H1 (cell line): ENCODE results near the gene GIPC1. TPM values are rescaled to one million over a fixed set of nuclear protein-coding genes. Genes with fewer than 3 reads are reported as not detected.

ENCODE experiments used
- CTCF ChIA-PET: fragments of 300-600 bp; sonication (Branson Sonifier 250); formaldehyde crosslinking; loops from one replicate; lab custom pipeline; 2021; ENCODE audit not compliant: partially characterized antibody; lab: Charles Lee
- POLR2A ChIA-PET: fragments of 300-600 bp; sonication (Branson Sonifier 250); formaldehyde crosslinking; loops from one replicate; lab custom pipeline; 2021; ENCODE audit warnings: inconsistent platforms; ENCODE audit not compliant: partially characterized antibody; lab: Charles Lee
- DNase-seq, 2 experiments: peaks; one replicate each; pipeline versions ENCODE4 v3.0.0 to v3.0.0-alpha.2; 2010 to 2022; ENCODE audit warnings: low spot score in 2 of 2, low read depth in 1 of 2, mixed read lengths in 1 of 2
- FAIRE-seq: peaks from 2 replicates; lab custom pipeline; 2011; peaks lifted over from hg19 to GRCh38; lab: Jason Lieb, UNC
- H2AFZ ChIP-seq: 2 replicates; pipeline ENCODE4 v1.8.1; 2012; ENCODE audit warnings: low read length, inconsistent platforms
- H2AK5ac ChIP-seq: 2 replicates; pipeline ENCODE4 v1.6.1; 2013; ENCODE audit warnings: low read depth, low read length
- H2BK120ac ChIP-seq: replicated peaks from 2 replicates; pipeline ENCODE3; 2013; ENCODE audit warnings: low read depth, low read length, inconsistent platforms
- H2BK12ac ChIP-seq: 2 replicates; pipeline ENCODE4 v1.6.1; 2013; ENCODE audit warnings: low read depth, low read length
- H2BK15ac ChIP-seq: 2 replicates; pipeline ENCODE4 v1.6.1; 2013; ENCODE audit warnings: low read length
- H2BK20ac ChIP-seq: 2 replicates; pipeline ENCODE4 v1.6.1; 2013; ENCODE audit warnings: low read length
- H2BK5ac ChIP-seq: 2 replicates; pipeline ENCODE4 v1.6.1; 2013; ENCODE audit warnings: low read depth, low read length
- H3K14ac ChIP-seq: 2 replicates; pipeline ENCODE4 v1.6.1; 2013; ENCODE audit warnings: inconsistent platforms; ENCODE audit not compliant: insufficient read length
- H3K18ac ChIP-seq: 2 replicates; pipeline ENCODE4 v1.6.1; 2013; ENCODE audit warnings: low read length; ENCODE audit errors: extremely low read depth
- H3K23ac ChIP-seq: 2 replicates; pipeline ENCODE4 v1.6.1; 2013; ENCODE audit warnings: inconsistent platforms; ENCODE audit not compliant: insufficient read length
- H3K23me2 ChIP-seq: 2 replicates; pipeline ENCODE4 v1.6.1; 2013; ENCODE audit warnings: low read depth, low read length
- H3K27ac ChIP-seq: 2 replicates; pipeline ENCODE4 v1.6.1; 2011; ENCODE audit warnings: low read depth, low read length, inconsistent platforms
- H3K27me3 ChIP-seq, 4 experiments: replicated peaks in 1 of 4; 1 replicate in 1 of 4; 2 replicates in 3 of 4; pipeline versions ENCODE4 v1.6.1 to v1.8.1; 2011 to 2013; ENCODE audit warnings: low read length in 3 of 4, mild to moderate bottlenecking in 3 of 4, inconsistent platforms in 2 of 4, mixed read lengths in 2 of 4, moderate library complexity in 1 of 4; ENCODE audit not compliant: control insufficient read depth in 3 of 4, insufficient read depth in 3 of 4; ENCODE audit errors: extremely low read depth in 1 of 4
- H3K36me3 ChIP-seq, 4 experiments: 2 replicates each; pipeline versions ENCODE4 v1.6.1 to v1.8.1; 2011 to 2013; ENCODE audit warnings: mild to moderate bottlenecking in 4 of 4, low read length in 3 of 4, moderate library complexity in 2 of 4, control low read depth in 1 of 4, inconsistent platforms in 1 of 4; ENCODE audit not compliant: insufficient read depth in 4 of 4, control insufficient read depth in 2 of 4
- H3K4ac ChIP-seq: replicated peaks from 2 replicates; pipeline ENCODE3; 2013; ENCODE audit warnings: low read length, low read depth, mixed read lengths, inconsistent platforms; ENCODE audit not compliant: insufficient read length
- H3K4me1 ChIP-seq, 4 experiments: replicated peaks in 1 of 4; 1 replicate in 1 of 4; 2 replicates in 3 of 4; pipeline versions ENCODE4 v1.6.1 to v1.8.1; 2011 to 2013; ENCODE audit warnings: low read length in 3 of 4, inconsistent platforms in 2 of 4, mixed read lengths in 1 of 4; ENCODE audit not compliant: insufficient read depth in 4 of 4, control insufficient read depth in 3 of 4
- H3K4me2 ChIP-seq, 2 experiments: 2 replicates each; pipeline versions ENCODE4 v1.6.1 to v1.8.1; 2011 to 2013; ENCODE audit warnings: low read depth in 2 of 2, low read length in 2 of 2, control low read depth in 1 of 2, inconsistent platforms in 1 of 2, mild to moderate bottlenecking in 1 of 2; ENCODE audit not compliant: insufficient read depth in 1 of 2
- H3K4me3 ChIP-seq, 4 experiments: fragments of 200-600, 300-600 bp in 1 of 4; sonication (generic), shearing (Covaris generic), sonication (Bioruptor Twin) in 1 of 4; 2 replicates each; pipeline versions ENCODE4 v1.5.1 to v1.8.1; 2011 to 2016; ENCODE audit warnings: low read length in 4 of 4, low read depth in 3 of 4, control low read depth in 2 of 4, inconsistent platforms in 2 of 4, mild to moderate bottlenecking in 2 of 4, mixed read lengths in 1 of 4, moderate library complexity in 1 of 4; ENCODE audit not compliant: insufficient read depth in 2 of 4; ENCODE audit errors: extremely low read depth in 1 of 4
- H3K56ac ChIP-seq: replicated peaks from 2 replicates; pipeline ENCODE3; 2013; ENCODE audit warnings: low read depth, mild to moderate bottlenecking, mixed read lengths, low read length, inconsistent platforms; ENCODE audit not compliant: insufficient read length
- H3K79me1 ChIP-seq: 2 replicates; pipeline ENCODE4 v1.6.1; 2013; ENCODE audit warnings: low read depth, low read length, control low read depth
- H3K79me2 ChIP-seq, 2 experiments: 2 replicates each; pipeline versions ENCODE4 v1.6.1 to v1.8.1; 2012 to 2013; ENCODE audit warnings: low read length in 2 of 2, mild to moderate bottlenecking in 2 of 2, inconsistent platforms in 1 of 2; ENCODE audit not compliant: insufficient read depth in 2 of 2, control insufficient read depth in 1 of 2
- H3K9ac ChIP-seq, 4 experiments: replicated peaks in 1 of 4; 1 replicate in 1 of 4; 2 replicates in 3 of 4; pipeline versions ENCODE4 v1.6.1 to v1.8.1; 2011 to 2013; ENCODE audit warnings: low read depth in 3 of 4, low read length in 3 of 4, control low read depth in 2 of 4, mild to moderate bottlenecking in 2 of 4, moderate library complexity in 2 of 4, inconsistent platforms in 1 of 4; ENCODE audit errors: extremely low read depth in 1 of 4
- H3K9me3 ChIP-seq, 2 experiments: 2 replicates each; pipeline versions ENCODE4 v1.6.1 to v1.8.1; 2012 to 2013; ENCODE audit warnings: mild to moderate bottlenecking in 2 of 2, moderate library complexity in 2 of 2, control low read depth in 1 of 2, inconsistent platforms in 1 of 2, low read depth in 1 of 2, low read length in 1 of 2, mixed read lengths in 1 of 2; ENCODE audit not compliant: insufficient read depth in 2 of 2
- H4K20me1 ChIP-seq, 2 experiments: replicated peaks in 1 of 2; 2 replicates each; pipeline versions ENCODE3 to v1.8.1; 2011 to 2013; ENCODE audit warnings: inconsistent platforms in 2 of 2, low read length in 2 of 2, mild to moderate bottlenecking in 1 of 2; ENCODE audit not compliant: insufficient read depth in 2 of 2, control insufficient read depth in 1 of 2
- H4K5ac ChIP-seq: 2 replicates; pipeline ENCODE4 v1.6.1; 2013; ENCODE audit warnings: low read length, low read depth, mixed read lengths, inconsistent platforms; ENCODE audit not compliant: insufficient read length
- H4K8ac ChIP-seq: 2 replicates; pipeline ENCODE4 v1.8.0; 2013; ENCODE audit warnings: mild to moderate bottlenecking, moderate library complexity, low read length, inconsistent platforms; ENCODE audit not compliant: insufficient read depth; ENCODE audit errors: extremely low read depth
- H4K91ac ChIP-seq: replicated peaks from 2 replicates; pipeline ENCODE3; 2013; ENCODE audit warnings: low read length, mixed read lengths, inconsistent platforms; ENCODE audit not compliant: insufficient read length
- BCL11A ChIP-seq, 2 experiments: IDR thresholded peaks; one replicate each; pipeline ENCODE4 v1.6.1; 2011; ENCODE audit warnings: low read depth in 2 of 2, low read length in 2 of 2, mild to moderate bottlenecking in 2 of 2
- CBX8 ChIP-seq: fragments of 300-800, 300-1000 bp; sonication (generic); IDR thresholded peaks from 2 replicates; pipeline ENCODE4 v1.7.1; 2016; ENCODE audit warnings: low read depth, low read length, borderline replicate concordance
- HDAC6 ChIP-seq: IDR thresholded peaks from one replicate; pipeline ENCODE4 v1.7.1; 2012; ENCODE audit warnings: low read depth, mild to moderate bottlenecking, inconsistent platforms, low read length, moderate library complexity
- KDM5A ChIP-seq: fragments of 200-600 bp; IDR thresholded peaks from 2 replicates; pipeline ENCODE4 v1.7.1; 2012; ENCODE audit warnings: mild to moderate bottlenecking, low read length, inconsistent platforms, mixed read lengths
- RAD21 ChIP-seq, 2 experiments: IDR thresholded peaks in 1 of 2; conservative IDR thresholded peaks in 1 of 2; 2 replicates each; pipeline ENCODE4 v1.6.1; 2011; ENCODE audit warnings: low read depth in 2 of 2, low read length in 2 of 2, improper control_type of control experiment in 1 of 2, inconsistent platforms in 1 of 2, mild to moderate bottlenecking in 1 of 2, moderate library complexity in 1 of 2
- RBBP5 ChIP-seq: IDR thresholded peaks from 2 replicates; pipeline ENCODE4 v1.7.1; 2012; ENCODE audit warnings: low read depth, mild to moderate bottlenecking, inconsistent platforms, low read length, moderate library complexity, borderline replicate concordance
- RXRA ChIP-seq: IDR thresholded peaks from 2 replicates; pipeline ENCODE4 v1.6.1; 2011; ENCODE audit warnings: low read depth, mild to moderate bottlenecking, low read length, moderate library complexity; ENCODE audit not compliant: insufficient read depth
- SP1 ChIP-seq: IDR thresholded peaks from 2 replicates; pipeline ENCODE4 v1.6.1; 2011; ENCODE audit warnings: low read depth, low read length
- SUZ12 ChIP-seq: fragments of 200-600 bp; sonication (generic); IDR thresholded peaks from 2 replicates; pipeline ENCODE4 v1.6.1; 2012; ENCODE audit warnings: mild to moderate bottlenecking, inconsistent platforms, low read length, moderate library complexity, mixed read lengths
- TBP ChIP-seq: IDR thresholded peaks from 2 replicates; pipeline ENCODE4 v1.6.1; 2011; ENCODE audit warnings: low read depth, low read length, improper control_type of control experiment
- ZNF274 ChIP-seq: IDR thresholded peaks from 2 replicates; pipeline ENCODE4 v1.7.0; 2012; ENCODE audit warnings: low read length, borderline replicate concordance; ENCODE audit errors: extremely low read depth
- WGBS, 2 experiments: shearing (Covaris generic) in 1 of 2; methylation state at CpG; one replicate each; pipeline versions ENCODE4 v1.1.6 to v1.1.7; 2013 to 2015; ENCODE audit warnings: low lambda C conversion rate in 2 of 2, mixed read lengths in 2 of 2, inconsistent platforms in 1 of 2, low coverage in 1 of 2, missing lambda C conversion rate in 1 of 2; ENCODE audit not compliant: insufficient replicate concordance in 2 of 2, insufficient coverage in 1 of 2, insufficient read length in 1 of 2; ENCODE audit errors: extremely low coverage in 1 of 2, missing lambda C conversion rate in 1 of 2; 5-methylcytosine and 5-hydroxymethylcytosine counted together
- polyA plus RNA-seq, 7 experiments: library from polyadenylated mRNA; depleted of rRNA in 3 of 7; stranded (reverse) in 5 of 7; unstranded in 2 of 7; fragments of >200 nt in 5 of 7; fragments of 200-250 nt in 2 of 7; gene quantifications; 1 replicate in 5 of 7; 2 replicates in 1 of 7; 4 replicates in 1 of 7; pipeline versions ENCODE4 v1.2.1 to v1.2.3, GENCODE V29; 2011 to 2013; ENCODE audit warnings: missing spikeins in 2 of 7, mixed read lengths in 2 of 7
- total RNA-seq: library from RNA; stranded (reverse); fragmentation: NEBNext Ultra II Directional; extraction: Animal tissue kit (Norgen Biotek cat#: 25700); gene quantifications from 2 replicates; pipeline ENCODE4 v1.2.1, GENCODE V29; 2021

Gene GIPC1
- total and polyA plus RNA-seq, 2 of the 8 experiments (the other 6 are each of a cell fraction or from before 2014, with no cell fraction given): 65.6 to 72.0 TPM

DNA sequence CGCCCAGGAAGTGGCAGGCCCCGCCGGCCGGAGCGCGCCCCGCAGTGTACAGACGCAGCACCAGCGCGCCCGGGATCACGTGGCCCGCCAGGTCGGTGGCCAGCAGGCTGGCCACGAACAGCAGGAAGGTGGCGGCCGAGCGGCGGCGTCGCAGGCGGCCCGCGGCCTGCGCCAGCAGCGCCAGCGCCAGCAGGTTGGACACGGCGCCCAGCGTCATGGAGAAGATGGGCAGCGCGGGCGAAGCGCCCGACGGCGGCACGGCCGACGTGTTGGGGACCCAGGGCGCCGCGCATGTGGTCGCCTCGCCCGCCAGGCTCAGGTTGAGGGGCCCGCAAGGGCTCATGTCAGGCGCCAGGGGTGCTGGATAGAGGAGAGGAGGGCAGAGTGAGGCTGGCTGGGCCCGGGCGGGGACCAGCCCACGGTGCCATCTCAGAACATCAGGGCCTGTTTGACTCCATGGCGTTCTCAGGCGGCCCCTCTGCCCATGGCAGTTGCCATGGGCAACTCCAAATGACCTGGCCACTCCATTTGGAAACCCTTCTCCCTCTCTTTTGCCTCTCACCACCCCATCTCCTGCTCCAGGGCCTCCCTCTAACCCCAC, 21.8 kb downstream of the GIPC1 start:
- TF ChIP-seq KDM5A (no peak), CBX8 (no peak), HDAC6 (no peak), RXRA (no peak), TBP (no peak), RBBP5 (no peak), ZNF274 (no peak), RAD21 (IDR thresholded peaks at IDR 0.05 in 1 of 2, conservative IDR thresholded peaks at IDR 0.05 in 1 of 2; ENCODE audit: low read depth in 2 of 2, low read length in 2 of 2) (no peak), SP1 (no peak), BCL11A (IDR thresholded peaks at IDR 0.05; ENCODE audit: low read depth in 2 of 2, low read length in 2 of 2) (no peak), SUZ12 (no peak)
- Histone ChIP-seq H2BK5ac (no peak overlapping the region), H3K4ac (no peak overlapping the region), H3K4me1 (peaks cover 0 to 21% (median 15%) of the 10 kb centered on the region in 4 experiments; a peak in 6 of 7 replicates), H3K79me2 (no peaks in the 10 kb centered on the region), H2BK120ac (no peak overlapping the region), H3K36me3 (peaks cover 4 to 15% (median 10%) of the 10 kb centered on the region in 4 experiments; a peak in 6 of 8 replicates), H3K27ac (no peak overlapping the region), H2BK20ac (no peak overlapping the region), H3K14ac (no peak overlapping the region), H4K5ac (no peak overlapping the region), H3K9me3 (no peaks in the 10 kb centered on the region), H3K27me3 (no peaks in the 10 kb centered on the region), H2AFZ (no peak overlapping the region), H3K79me1 (no peaks in the 10 kb centered on the region), H3K56ac (no peak overlapping the region), H2AK5ac (no peak overlapping the region), H4K8ac (no peak overlapping the region), H3K9ac (no peak overlapping the region), H3K23ac (no peak overlapping the region), H4K20me1 (peaks cover 0 to 5% of the 10 kb centered on the region in 2 experiments), H3K4me2 (no peak overlapping the region; a peak in 1 of 4 replicates), H3K4me3 (no peak overlapping the region), H2BK12ac (no peak overlapping the region), H2BK15ac (no peak overlapping the region), H3K23me2 (peaks cover 4% of the 10 kb centered on the region), H4K91ac (no peak overlapping the region), H3K18ac (no peak overlapping the region)
- DNase-seq (peak in 1 of 2 experiments; percentile 47), FAIRE-seq (no peak)
- POLR2A ChIA-PET: interaction anchor here (1.2 to 2.6 kb wide), 6 partner anchors 8 to 54 kb away, joined by 3 to 13 read pairs (median 4); partner anchors contain the start of gene DNAJB1
- CTCF ChIA-PET: interaction anchor here (1.2 to 4.2 kb wide), 5 partner anchors 12 to 42 kb away, joined by 3 to 20 read pairs (median 6); no protein-coding TSS in a partner anchor
- 93% methylated on average over 46 of the region's 53 CpGs; no CpG with 5 or more reads in 1 of the 2 experiments for WGBS, 2 experiments
